ENCODE data around the gene RAD51B.

- TF ChIP-seq POLR2A (IDR thresholded peaks at IDR 0.05) (no peak), CTCF (IDR thresholded peaks at IDR 0.05) (no peak), EP300 (IDR thresholded peaks at IDR 0.05) (peak in 1 of 4 donors; percentile 18)
Measured at GRCh38 chr14:68607081-68607866, 787.7 kb downstream of the RAD51B start.
